Natural killer cell (primary cell): ENCODE data around the gene LRP8. TPM values are rescaled to one million over a fixed set of nuclear protein-coding genes. Genes with fewer than 3 reads are reported as not detected.

Experiments
- ATAC-seq, 3 donors: fragments of 150-1000 bp in 2 of 3; fragments of 200-7000 bp in 1 of 3; cut with Tn5 transposase; 1 replicate in 1 of 3; 2 replicates in 2 of 3; pipeline ENCODE4 v1.10.0; 2021; ENCODE audit warnings: mild to moderate bottlenecking in 2 of 3, moderate library complexity in 2 of 3
- DNase-seq, 2 donors: peaks; one replicate each; pipeline versions ENCODE4 v3.0.0 to v3.0.0-alpha.2; 2013 to 2021; ENCODE audit warnings: mixed read lengths in 1 of 2
- H3K27ac ChIP-seq: one replicate; pipeline ENCODE4 v1.5.1; 2013; ENCODE audit warnings: mild to moderate bottlenecking, low read length
- H3K27me3 ChIP-seq: one replicate; pipeline ENCODE4 v1.6.1; 2013; ENCODE audit warnings: low read length; ENCODE audit not compliant: control insufficient read depth, insufficient read depth
- H3K36me3 ChIP-seq: one replicate; pipeline ENCODE4 v1.6.1; 2013; ENCODE audit warnings: low read length; ENCODE audit not compliant: control insufficient read depth, insufficient read depth
- H3K4me1 ChIP-seq: one replicate; pipeline ENCODE4 v1.6.1; 2013; ENCODE audit warnings: low read length; ENCODE audit not compliant: control insufficient read depth, insufficient read depth
- H3K4me3 ChIP-seq: one replicate; pipeline ENCODE4 v1.5.1; 2013; ENCODE audit warnings: low read length
- H3K9me3 ChIP-seq: one replicate; pipeline ENCODE4 v1.6.1; 2013; ENCODE audit warnings: low read length; ENCODE audit not compliant: control insufficient read depth, insufficient read depth
- H3K27ac Mint-ChIP-seq, 2 donors: one replicate each; pipeline ENCODE4 v1.8.0; 2022; ENCODE audit warnings: mild to moderate bottlenecking in 2 of 2, mixed read lengths in 2 of 2, moderate library complexity in 1 of 2
- H3K27me3 Mint-ChIP-seq, 2 donors: one replicate each; pipeline ENCODE4 v1.8.0; 2022; ENCODE audit warnings: low read depth in 2 of 2, mixed read lengths in 2 of 2
- H3K36me3 Mint-ChIP-seq: one replicate; pipeline ENCODE4 v1.8.0; 2022; ENCODE audit warnings: mixed read lengths
- H3K4me1 Mint-ChIP-seq, 2 donors: one replicate each; pipeline ENCODE4 v1.8.0; 2022; ENCODE audit warnings: mixed read lengths in 2 of 2
- H3K4me3 Mint-ChIP-seq: one replicate; pipeline ENCODE4 v1.8.0; 2022; ENCODE audit warnings: mild to moderate bottlenecking, moderate library complexity, mixed read lengths
- H3K9me3 Mint-ChIP-seq, 2 donors: one replicate each; pipeline ENCODE4 v1.8.0; 2022; ENCODE audit warnings: mixed read lengths in 2 of 2
- WGBS: methylation state at CpG from one replicate; pipeline ENCODE4 v1.1.7; 2013; ENCODE audit warnings: missing lambda C conversion rate; ENCODE audit not compliant: insufficient coverage; 5-methylcytosine and 5-hydroxymethylcytosine counted together
- intact Hi-C: fragments of 100-400 bp; cut with micrococcal nuclease; formaldehyde crosslinking; loops from one replicate; pipeline ENCODE4 v1.14.2; 2022
- total RNA-seq, 4 donors: library from RNA; stranded (reverse); fragments of 120-200 nt in 1 of 4; gene quantifications; one replicate each; pipeline versions ENCODE4 v1.2.3 to v1.2.4, GENCODE V29; 2013 to 2022
- TF ChIP-seq, protein P1 (sequence below): fragments of 200-600 bp; IDR thresholded peaks from one replicate; pipeline ENCODE4 v1.8.0; 2022; ENCODE audit warnings: antibody characterized with exemption

LRP8 gene
- total RNA-seq, 3 donors from 2014 or later (not counting 1 experiment from before 2014, with no cell fraction given) = 23.2 to 27.3 (median 24.9) TPM

DNA sequence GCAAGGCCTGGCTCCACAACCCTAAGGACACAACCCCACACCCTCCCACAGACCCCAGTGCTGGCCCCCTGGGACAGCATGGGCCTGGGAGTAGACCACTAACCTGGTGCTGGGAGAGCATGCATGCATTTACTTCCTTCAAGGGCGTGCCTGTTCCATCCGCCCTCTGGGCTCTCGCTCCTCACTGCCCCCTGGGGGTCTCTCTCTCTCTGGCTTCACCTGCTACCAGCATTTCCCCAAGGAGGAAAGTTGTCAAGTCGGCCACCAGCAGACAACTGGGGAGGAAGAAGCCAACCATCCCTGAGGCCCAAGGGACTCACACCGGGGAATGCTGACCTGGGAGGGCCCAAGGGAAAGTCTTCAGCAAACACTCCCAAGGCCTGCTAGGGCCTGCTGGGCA lies 6.5 kb downstream of the LRP8 start:
- intact Hi-C loops = no loop called here
- H3K36me3 Mint-ChIP-seq = no peaks in the 10 kb centered on the region
- H3K4me1 Mint-ChIP-seq = peaks cover 33 to 35% of the 10 kb centered on the region in 2 donors
- Histone ChIP-seq H3K4me3 (no peak overlapping the region), H3K27me3 (no peaks in the 10 kb centered on the region), H3K36me3 (peaks cover 2% of the 10 kb centered on the region), H3K27ac (no peak overlapping the region), H3K4me1 (peaks cover 7% of the 10 kb centered on the region), H3K9me3 (no peaks in the 10 kb centered on the region)
- H3K27me3 Mint-ChIP-seq = no peaks in the 10 kb centered on the region
- no peak for ATAC-seq
- no peaks in the 10 kb centered on the region for H3K9me3 Mint-ChIP-seq
- no peak for DNase-seq
- H3K4me3 Mint-ChIP-seq = no peak overlapping the region
- 62% methylated on average over 5 of the region's 5 CpGs for WGBS
- TF ChIP-seq, protein P1, sequence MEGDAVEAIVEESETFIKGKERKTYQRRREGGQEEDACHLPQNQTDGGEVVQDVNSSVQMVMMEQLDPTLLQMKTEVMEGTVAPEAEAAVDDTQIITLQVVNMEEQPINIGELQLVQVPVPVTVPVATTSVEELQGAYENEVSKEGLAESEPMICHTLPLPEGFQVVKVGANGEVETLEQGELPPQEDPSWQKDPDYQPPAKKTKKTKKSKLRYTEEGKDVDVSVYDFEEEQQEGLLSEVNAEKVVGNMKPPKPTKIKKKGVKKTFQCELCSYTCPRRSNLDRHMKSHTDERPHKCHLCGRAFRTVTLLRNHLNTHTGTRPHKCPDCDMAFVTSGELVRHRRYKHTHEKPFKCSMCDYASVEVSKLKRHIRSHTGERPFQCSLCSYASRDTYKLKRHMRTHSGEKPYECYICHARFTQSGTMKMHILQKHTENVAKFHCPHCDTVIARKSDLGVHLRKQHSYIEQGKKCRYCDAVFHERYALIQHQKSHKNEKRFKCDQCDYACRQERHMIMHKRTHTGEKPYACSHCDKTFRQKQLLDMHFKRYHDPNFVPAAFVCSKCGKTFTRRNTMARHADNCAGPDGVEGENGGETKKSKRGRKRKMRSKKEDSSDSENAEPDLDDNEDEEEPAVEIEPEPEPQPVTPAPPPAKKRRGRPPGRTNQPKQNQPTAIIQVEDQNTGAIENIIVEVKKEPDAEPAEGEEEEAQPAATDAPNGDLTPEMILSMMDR = no peak
- H3K27ac Mint-ChIP-seq = no peak overlapping the region

DNA sequence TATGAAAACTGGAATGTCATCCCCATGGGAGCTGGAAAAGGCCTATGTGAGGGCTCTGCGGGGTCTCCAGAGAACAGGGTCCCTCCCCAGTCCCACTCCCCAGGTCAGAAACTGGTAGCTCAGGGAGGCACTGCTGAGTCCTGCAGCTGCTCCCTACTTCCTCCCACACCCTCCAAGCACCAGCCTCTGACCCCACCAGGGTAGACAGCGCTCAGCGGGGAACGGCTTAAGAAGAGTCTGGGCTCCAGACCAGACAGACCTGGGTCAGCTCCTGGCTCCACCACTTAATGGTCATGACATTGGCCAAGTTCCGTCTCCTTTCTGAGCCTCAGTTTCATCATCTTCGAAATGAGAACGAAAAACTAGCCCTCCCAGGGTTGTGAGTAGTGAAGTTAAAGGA lies 7.2 kb downstream of the LRP8 start:
- ATAC-seq (no peak), DNase-seq (no peak)
- WGBS = 96% methylated on average over 7 of the region's 7 CpGs
- H3K4me3 Mint-ChIP-seq = no peak overlapping the region
- no peaks in the 10 kb centered on the region for H3K9me3 Mint-ChIP-seq
- no peaks in the 10 kb centered on the region for H3K27me3 Mint-ChIP-seq
- H3K27ac Mint-ChIP-seq = no peak overlapping the region
- Histone ChIP-seq H3K4me1 (peaks cover 4% of the 10 kb centered on the region), H3K4me3 (no peak overlapping the region), H3K27ac (no peak overlapping the region), H3K9me3 (no peaks in the 10 kb centered on the region), H3K27me3 (no peaks in the 10 kb centered on the region), H3K36me3 (peaks cover 2% of the 10 kb centered on the region)
- peaks cover 26 to 29% of the 10 kb centered on the region in 2 donors for H3K4me1 Mint-ChIP-seq
- TF ChIP-seq, protein P1 = no peak
- no peaks in the 10 kb centered on the region for H3K36me3 Mint-ChIP-seq
- intact Hi-C loops = no loop called here

DNA sequence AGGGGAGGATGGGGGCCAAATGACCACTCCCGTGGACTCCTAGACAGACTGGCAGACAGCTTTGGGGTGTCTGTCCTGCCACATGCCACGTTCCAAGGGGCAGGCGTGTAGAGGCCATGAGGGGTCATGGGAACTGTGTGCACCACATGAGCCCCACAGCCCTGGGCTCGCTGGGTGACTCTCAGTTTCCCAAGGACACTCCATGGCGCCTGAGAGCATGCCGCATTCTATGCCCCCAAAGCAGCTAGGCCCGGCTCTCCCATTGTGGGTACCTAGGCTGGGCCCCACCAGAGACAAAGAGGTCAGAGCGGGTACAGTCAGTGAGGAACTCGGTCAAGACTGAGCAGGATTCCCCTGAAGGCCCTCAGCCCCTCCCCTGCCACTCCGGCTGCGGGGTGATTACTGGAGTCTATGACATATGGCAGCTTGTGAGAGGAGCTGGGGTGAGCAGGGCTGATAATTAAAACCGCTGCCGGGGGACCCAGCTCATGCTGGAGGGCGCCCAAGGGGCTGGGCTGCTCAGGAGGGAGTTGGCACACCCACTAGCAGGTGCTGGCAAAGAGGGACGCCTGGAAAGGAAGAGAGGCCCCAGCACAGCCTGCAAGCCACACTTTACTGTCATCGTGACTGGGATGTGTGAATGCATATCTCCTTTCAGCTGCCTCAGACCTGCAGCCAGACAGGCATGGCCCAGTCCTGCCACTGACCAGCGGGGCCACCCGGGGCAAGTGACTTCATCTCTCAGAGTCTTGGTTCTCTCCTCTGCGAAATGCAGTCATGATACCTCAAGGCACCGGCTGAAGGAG lies 8.4 kb downstream of the LRP8 start:
- Mint-ChIP-seq H3K4me1 (peaks cover 17 to 18% of the 10 kb centered on the region in 2 donors), H3K4me3 (no peak overlapping the region), H3K27me3 (no peaks in the 10 kb centered on the region), H3K36me3 (no peaks in the 10 kb centered on the region), H3K27ac (no peak overlapping the region), H3K9me3 (no peaks in the 10 kb centered on the region)
- intact Hi-C loops = no loop called here
- Histone ChIP-seq H3K9me3 (no peaks in the 10 kb centered on the region), H3K4me3 (no peak overlapping the region), H3K4me1 (no peaks in the 10 kb centered on the region), H3K36me3 (peaks cover 2% of the 10 kb centered on the region), H3K27ac (no peak overlapping the region), H3K27me3 (no peaks in the 10 kb centered on the region)
- DNase-seq (no peak), ATAC-seq (no peak)
- TF ChIP-seq, protein P1 = no peak
- 74% methylated on average over 20 of the region's 20 CpGs for WGBS
